ENCODE measurements around the gene COQ7. TPM values are rescaled to one million over a fixed set of nuclear protein-coding genes. Genes with fewer than 3 reads are reported as not detected.
A peak's percentile ranks its signal among the peaks of the same experiment; 100 is the strongest.

Gene COQ7
- total RNA-seq, result 10 to 100 TPM; 31.1 to 32.4 TPM

GRCh38 chr16:19067349-19068236, at the start of gene COQ7:
COQ7 (plus strand) TSS chr16:19067614; CDS start chr16:19067665, 51 bp downstream.
- Histone ChIP-seq H3K9me3 (no peaks in the 10 kb centered on the region), H3K36me3 (no peaks in the 10 kb centered on the region), H3K27me3 (replicated peaks; ENCODE audit: insufficient read depth) (no peaks in the 10 kb centered on the region), H3K4me3 (peak within 1 kb of the TSS; percentile 69 to 73), H3K4me1 (replicated peaks) (no peaks in the 10 kb centered on the region), H3K27ac (peak within 1 kb of the TSS; percentile 99 to 100)
- DNase-seq (ENCODE audit: low spot score), result peak; percentile 99
- WGBS, result under 1% methylated on average over 68 of the region's 68 CpGs
- intact Hi-C loops (cut with DNase I), result loop anchor here (5.0 kb wide), 1 partner anchor 455 kb away; the partner anchor contains the start of genes CCP110 and GDE1
- peak; percentile 55 for TF ChIP-seq POLR2A (IDR thresholded peaks at IDR 0.05)
- TF ChIP-seq POLR2AphosphoS5 (IDR thresholded peaks at IDR 0.05), result peak; percentile 93
- TF ChIP-seq CTCF (IDR thresholded peaks at IDR 0.05), result peak in 3 of 4 experiments; percentile 14 to 27 (median 25)

- no peak for DNase-seq (ENCODE audit: low spot score)
- H3K27ac ChIP-seq, result no peak overlapping the region
- no peaks in the 10 kb centered on the region for H3K36me3 ChIP-seq
- no peak overlapping the region for H3K4me3 ChIP-seq
- intact Hi-C loops (cut with DNase I), result no loop called here
- no peaks in the 10 kb centered on the region for H3K9me3 ChIP-seq
- WGBS, result 94% methylated on average over 4 of the region's 4 CpGs
- TF ChIP-seq CTCF (IDR thresholded peaks at IDR 0.05), result no peak
- no peak for TF ChIP-seq POLR2A (IDR thresholded peaks at IDR 0.05)
- no peak for TF ChIP-seq POLR2AphosphoS5 (IDR thresholded peaks at IDR 0.05)
- no peaks in the 10 kb centered on the region for H3K27me3 ChIP-seq (replicated peaks; ENCODE audit: insufficient read depth)
- no peaks in the 10 kb centered on the region for H3K4me1 ChIP-seq (replicated peaks)
These were observed 46.7 kb upstream of the COQ7 start for GRCh38 chr16:19020689-19021088.

- H3K27me3 ChIP-seq (replicated peaks; ENCODE audit: insufficient read depth), result no peaks in the 10 kb centered on the region
- no peak for DNase-seq (ENCODE audit: low spot score)
- H3K36me3 ChIP-seq, result no peaks in the 10 kb centered on the region
- TF ChIP-seq POLR2A (IDR thresholded peaks at IDR 0.05) (no peak), POLR2AphosphoS5 (IDR thresholded peaks at IDR 0.05) (no peak), CTCF (IDR thresholded peaks at IDR 0.05) (no peak)
- intact Hi-C loops (cut with DNase I), result no loop called here
- no peak overlapping the region for H3K4me3 ChIP-seq
- no peaks in the 10 kb centered on the region for H3K4me1 ChIP-seq (replicated peaks)
- no peak overlapping the region for H3K27ac ChIP-seq
- H3K9me3 ChIP-seq, result no peaks in the 10 kb centered on the region
- WGBS, result 95% methylated on average over 4 of the region's 4 CpGs
These were observed 45.7 kb upstream of the COQ7 start for GRCh38 chr16:19021747-19022146.

- no peaks in the 10 kb centered on the region for H3K9me3 ChIP-seq
- DNase-seq (ENCODE audit: low spot score), result no peak
These were observed 40.0 kb upstream of the COQ7 start for GRCh38 chr16:19027416-19027815.

GRCh38 chr16:19029980-19030379, 37.4 kb upstream of the COQ7 start:
- Histone ChIP-seq H3K4me1 (replicated peaks) (no peaks in the 10 kb centered on the region), H3K27ac (no peak overlapping the region), H3K4me3 (no peak overlapping the region), H3K36me3 (no peaks in the 10 kb centered on the region), H3K27me3 (replicated peaks; ENCODE audit: insufficient read depth) (no peaks in the 10 kb centered on the region), H3K9me3 (no peaks in the 10 kb centered on the region)
- WGBS, result 77% methylated on average over 6 of the region's 6 CpGs
- intact Hi-C loops (cut with DNase I), result no loop called here
- DNase-seq (ENCODE audit: low spot score), result no peak
- no peak for TF ChIP-seq POLR2AphosphoS5 (IDR thresholded peaks at IDR 0.05)

More at GRCh38 chr16:19027416-19027815, 40.0 kb upstream of the COQ7 start:
- Histone ChIP-seq H3K27ac (no peak overlapping the region), H3K4me3 (no peak overlapping the region), H3K36me3 (no peaks in the 10 kb centered on the region), H3K4me1 (replicated peaks) (no peaks in the 10 kb centered on the region), H3K27me3 (replicated peaks; ENCODE audit: insufficient read depth) (no peaks in the 10 kb centered on the region)
- TF ChIP-seq POLR2AphosphoS5 (IDR thresholded peaks at IDR 0.05), result no peak
- WGBS, result 32% methylated on average over 3 of the region's 3 CpGs
- intact Hi-C loops (cut with DNase I), result no loop called here

All from prostate gland (tissue), 2 donors.